ENCODE data around the gene BST2. TPM values are rescaled to one million over a fixed set of nuclear protein-coding genes. Genes with fewer than 3 reads are reported as not detected.
A peak's percentile ranks its signal among the peaks of the same experiment; 100 is the strongest.

The BST2 gene, protein sequence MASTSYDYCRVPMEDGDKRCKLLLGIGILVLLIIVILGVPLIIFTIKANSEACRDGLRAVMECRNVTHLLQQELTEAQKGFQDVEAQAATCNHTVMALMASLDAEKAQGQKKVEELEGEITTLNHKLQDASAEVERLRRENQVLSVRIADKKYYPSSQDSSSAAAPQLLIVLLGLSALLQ
- total RNA-seq = 100 to 1,000 TPM in 1 of 2 donors, 10 to 100 TPM in 1; 50.8 to 147 TPM
- polyA plus RNA-seq (2013, experiment 1 of 2) = 73.3 TPM
- polyA plus RNA-seq (2013, experiment 2 of 2) = 80.2 TPM
- long read RNA-seq, experiment 1, transcript BST2-201 (5 exons, 1,019 nt) = major isoform, 82 of 125 reads
- long read RNA-seq, experiment 1, partial matches to known transcripts = 13 of 125 reads
- long read RNA-seq, experiment 1, other reads (novel, unspliced or antisense) = 28 of 125 reads
- long read RNA-seq, experiment 2, transcript BST2-201 (5 exons, 1,019 nt) = major isoform, 255 of 264 reads
- long read RNA-seq, experiment 2, partial matches to known transcripts = 3 of 264 reads
- long read RNA-seq, experiment 2, other reads (novel, unspliced or antisense) = 6 of 264 reads
- long read RNA-seq, experiment 3, transcript BST2-201 (5 exons, 1,019 nt) = major isoform, 53 of 54 reads
- long read RNA-seq, experiment 3, partial matches to known transcripts = 1 of 54 reads
- long read RNA-seq, experiment 3, other reads (novel, unspliced or antisense) = 0 of 54 reads
- long read RNA-seq, experiment 4, transcript BST2-201 (5 exons, 1,019 nt) = major isoform, 236 of 250 reads
- long read RNA-seq, experiment 4, partial matches to known transcripts = 7 of 250 reads
- long read RNA-seq, experiment 4, other reads (novel, unspliced or antisense) = 7 of 250 reads

GRCh38 chr19:17405250-17406045 is at the start of gene BST2:
Gene BST2, minus strand, starts transcription at chr19:17405630. Its CDS starts 55 bp downstream, at chr19:17405575.
- peaks cover 16% of the 10 kb centered on the region for H3K36me3 ChIP-seq (ENCODE audit: control insufficient read depth, insufficient read depth, low read length)
- Mint-ChIP-seq H3K36me3 (ENCODE audit: low read depth) (peaks cover 5% of the 10 kb centered on the region), H3K4me3 (peak within 1 kb of the TSS; percentile 72), H3K9me3 (no peaks in the 10 kb centered on the region), H3K27ac (peak within 1 kb of the TSS; percentile 94), H3K4me1 (peaks cover 13% of the 10 kb centered on the region), H3K27me3 (ENCODE audit: insufficient read depth) (no peaks in the 10 kb centered on the region)
- no peak for TF ChIP-seq CTCF (conservative IDR thresholded peaks at IDR 0.05)
- DNase-seq = peak; percentile 69
- peak within 1 kb of the TSS; percentile 32 for H3K27ac ChIP-seq (ENCODE audit: low read depth, low read length)
- peak within 1 kb of the TSS; percentile 98 for H3K4me3 ChIP-seq (ENCODE audit: low read length)
- no peaks in the 10 kb centered on the region for H3K27me3 ChIP-seq (ENCODE audit: control insufficient read depth, insufficient read depth, low read length, poor library complexity, severe bottlenecking)
- 82 to 88% methylated on average over 11 to 18 of the region's 18 CpGs for WGBS, 2 experiments (ENCODE audit: insufficient coverage in 1 of 2, insufficient read length in 1 of 2)
- no peaks in the 10 kb centered on the region for H3K9me3 ChIP-seq (ENCODE audit: control insufficient read depth, low read length)
- H3K4me1 ChIP-seq (ENCODE audit: control insufficient read depth, insufficient read depth, low read length) = peaks cover 19% of the 10 kb centered on the region
- peak within 1 kb of the TSS; percentile 97 for H3K9ac ChIP-seq (ENCODE audit: extremely low read depth, low read length, poor library complexity, severe bottlenecking)

- Mint-ChIP-seq H3K4me1 (peaks cover 5% of the 10 kb centered on the region), H3K27me3 (ENCODE audit: insufficient read depth) (peaks cover 71% of the 10 kb centered on the region), H3K27ac (no peak overlapping the region), H3K9me3 (peaks cover 3% of the 10 kb centered on the region), H3K4me3 (no peak overlapping the region), H3K36me3 (ENCODE audit: low read depth) (no peaks in the 10 kb centered on the region)
- Histone ChIP-seq H3K27ac (ENCODE audit: low read depth, low read length) (no peak overlapping the region), H3K36me3 (ENCODE audit: control insufficient read depth, insufficient read depth, low read length) (no peaks in the 10 kb centered on the region), H3K4me1 (ENCODE audit: control insufficient read depth, insufficient read depth, low read length) (no peaks in the 10 kb centered on the region), H3K9me3 (ENCODE audit: control insufficient read depth, low read length) (no peaks in the 10 kb centered on the region), H3K4me3 (ENCODE audit: low read length) (no peak overlapping the region), H3K27me3 (ENCODE audit: control insufficient read depth, insufficient read depth, low read length, poor library complexity, severe bottlenecking) (peaks cover 47% of the 10 kb centered on the region), H3K9ac (ENCODE audit: extremely low read depth, low read length, poor library complexity, severe bottlenecking) (no peak overlapping the region)
- no peak for TF ChIP-seq CTCF (conservative IDR thresholded peaks at IDR 0.05)
- DNase-seq = peak; percentile 81
- WGBS, 2 experiments (ENCODE audit: insufficient coverage in 1 of 2, insufficient read length in 1 of 2) = 9% methylated on average over 11 of the region's 13 CpGs; no CpG with 5 or more reads in 1 of the 2 experiments
Observed at GRCh38 chr19:17454576-17455071, 49.2 kb upstream of the BST2 start.

GRCh38 chr19:17451820-17452219 is 46.4 kb upstream of the BST2 start:
- 92% methylated on average over 4 of the region's 4 CpGs for WGBS, 2 experiments (ENCODE audit: insufficient coverage in 1 of 2, insufficient read length in 1 of 2)
- Mint-ChIP-seq H3K4me1 (peaks cover 5% of the 10 kb centered on the region), H3K36me3 (ENCODE audit: low read depth) (no peaks in the 10 kb centered on the region), H3K27ac (no peak overlapping the region), H3K27me3 (ENCODE audit: insufficient read depth) (peaks cover 70% of the 10 kb centered on the region), H3K9me3 (peaks cover 3% of the 10 kb centered on the region), H3K4me3 (no peak overlapping the region)
- Histone ChIP-seq H3K9ac (ENCODE audit: extremely low read depth, low read length, poor library complexity, severe bottlenecking) (no peak overlapping the region), H3K36me3 (ENCODE audit: control insufficient read depth, insufficient read depth, low read length) (no peaks in the 10 kb centered on the region), H3K4me1 (ENCODE audit: control insufficient read depth, insufficient read depth, low read length) (no peaks in the 10 kb centered on the region), H3K9me3 (ENCODE audit: control insufficient read depth, low read length) (no peaks in the 10 kb centered on the region), H3K27ac (ENCODE audit: low read depth, low read length) (no peak overlapping the region), H3K4me3 (ENCODE audit: low read length) (no peak overlapping the region), H3K27me3 (ENCODE audit: control insufficient read depth, insufficient read depth, low read length, poor library complexity, severe bottlenecking) (peaks cover 48% of the 10 kb centered on the region)
- no peak for TF ChIP-seq CTCF (conservative IDR thresholded peaks at IDR 0.05)
- DNase-seq = no peak

Measured in endodermal cell (in vitro differentiated cells).